NCI-H1436 treated with DMSO at 0.1 percent for 48 hours (cell line): ENCODE data around the gene ALS2.
"Not testable (repeated sequence)": the region's sequence is repeated elsewhere in the genome, so short reads cannot be mapped to it uniquely, and the experiment has no call there.

Experiments
- DNase-seq: peaks from one replicate; lab custom pipeline; 2025; lab: John Stamatoyannopoulos, UW

The ALS2 gene

GRCh38 chr2:201780674-201781493 is at the start of gene ALS2:
Gene ALS2 (minus strand): TSS chr2:201780933. CDS start chr2:201768885, 12,048 bp downstream.
- peak; percentile 92 for DNase-seq

- DNase-seq = no peak
Observed at GRCh38 chr2:201828220-201828619, 47.5 kb upstream of the ALS2 start.

- DNase-seq = no peak
Observed at GRCh38 chr2:201827621-201828020, 46.9 kb upstream of the ALS2 start.

DNA sequence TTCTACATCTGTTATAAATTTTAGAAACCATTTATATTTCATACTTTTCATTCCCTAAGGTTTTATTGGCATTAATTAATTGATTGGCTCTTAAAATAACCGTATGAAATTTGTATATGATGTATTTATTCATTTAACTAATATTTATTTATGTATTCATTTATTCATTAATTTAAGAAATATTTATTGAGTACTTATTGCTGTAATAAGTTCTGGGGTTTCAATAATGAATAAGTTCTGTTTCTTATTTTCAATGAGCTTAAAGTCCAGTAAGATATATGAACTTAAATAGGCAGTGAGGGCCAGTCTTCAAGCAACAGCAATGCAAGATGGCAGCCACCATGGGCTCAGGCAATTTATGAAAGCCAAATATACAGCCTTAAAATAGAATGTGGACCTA is 43.5 kb upstream of the ALS2 start:
- DNase-seq = no peak

DNA sequence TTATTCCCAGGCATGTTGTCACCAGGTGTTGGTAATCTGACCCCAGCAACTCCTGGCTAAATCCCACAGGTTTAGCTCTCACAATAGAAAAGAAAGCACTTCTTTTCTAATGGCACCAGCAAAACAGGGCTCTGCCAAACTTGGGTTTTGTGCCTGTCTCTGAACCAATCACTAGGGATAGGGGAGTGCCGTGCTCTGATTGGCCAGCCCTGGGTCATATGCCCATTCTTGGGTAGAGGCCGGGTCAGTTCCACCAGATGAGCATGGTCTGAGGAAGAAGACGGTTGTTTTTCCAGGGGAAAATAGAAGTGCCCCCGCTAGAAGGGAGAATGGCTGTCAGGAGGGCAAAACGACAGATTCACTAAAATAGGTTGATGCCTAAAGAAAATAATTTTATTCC is 40.3 kb upstream of the ALS2 start:
- DNase-seq = no peak

GRCh38 chr2:201820383-201821007 is 39.8 kb upstream of the ALS2 start:
- DNase-seq = no peak

DNA sequence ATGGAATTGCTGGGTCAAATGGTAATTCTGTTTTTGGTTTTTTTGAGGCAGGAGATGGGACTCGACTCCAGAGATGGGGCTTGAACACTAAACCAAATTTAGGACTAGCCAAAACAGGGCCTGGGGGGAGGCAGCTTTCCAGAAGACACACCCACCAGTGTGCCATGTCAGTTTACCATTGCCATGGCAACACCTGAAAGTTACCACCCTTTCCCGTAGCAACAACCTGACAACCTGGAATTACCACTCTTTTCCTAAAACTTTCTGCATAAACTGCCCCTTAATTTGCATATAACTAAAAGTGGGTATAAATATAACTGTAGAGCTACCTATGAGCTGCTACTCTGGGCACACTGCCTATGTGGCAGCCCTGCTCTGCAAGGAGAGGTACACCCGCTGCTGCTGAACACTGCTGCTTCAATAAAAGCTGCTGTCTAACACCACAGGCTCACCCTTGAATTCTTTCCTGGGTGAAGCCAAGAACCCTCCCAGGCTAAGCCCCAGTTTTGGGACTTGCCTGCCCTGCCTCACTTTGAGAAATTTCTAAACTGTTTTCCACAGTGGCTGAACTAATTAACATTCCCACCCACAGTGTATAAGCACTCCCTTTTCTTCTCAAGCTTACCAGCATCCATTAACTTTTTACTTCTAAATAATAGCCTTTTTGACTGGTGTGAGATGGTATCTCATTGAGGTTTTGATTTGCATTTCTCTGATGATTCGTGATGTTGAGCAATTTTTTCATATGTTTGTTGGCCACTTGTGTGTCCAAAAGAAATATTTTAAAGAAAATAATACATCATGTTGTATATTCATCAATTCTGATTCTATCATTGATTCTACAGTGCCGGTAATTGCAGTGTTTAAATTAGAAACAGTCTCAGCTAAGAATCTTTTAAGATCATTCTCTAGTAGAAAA is 36.2 kb upstream of the ALS2 start:
- DNase-seq = no peak

- no peak for DNase-seq
Observed at GRCh38 chr2:201813996-201814760, 33.4 kb upstream of the ALS2 start.

DNA sequence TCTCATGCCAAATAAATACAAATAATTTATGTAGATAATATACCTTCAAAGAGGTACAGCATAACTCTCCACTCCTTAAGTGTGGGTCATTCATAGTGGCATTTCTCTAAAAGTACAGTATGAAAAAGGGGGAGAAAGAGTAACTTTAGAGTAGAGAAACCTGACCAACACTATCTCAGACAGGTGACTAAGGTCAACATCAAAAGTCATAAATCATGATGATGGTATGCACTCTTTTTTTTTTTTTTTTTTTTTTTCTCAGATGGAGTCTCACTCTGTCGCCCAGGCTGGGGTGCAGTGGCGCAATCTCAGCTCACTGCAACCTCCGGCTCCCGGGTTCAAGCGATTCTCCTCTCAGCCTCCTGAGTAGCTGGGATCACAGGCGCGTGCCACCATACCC is 29.9 kb upstream of the ALS2 start:
- DNase-seq = not testable (repeated sequence)

GRCh38 chr2:201809633-201810032 is 28.9 kb upstream of the ALS2 start:
- no peak for DNase-seq

GRCh38 chr2:201808027-201808426 is 27.3 kb upstream of the ALS2 start:
- DNase-seq = no peak

DNA sequence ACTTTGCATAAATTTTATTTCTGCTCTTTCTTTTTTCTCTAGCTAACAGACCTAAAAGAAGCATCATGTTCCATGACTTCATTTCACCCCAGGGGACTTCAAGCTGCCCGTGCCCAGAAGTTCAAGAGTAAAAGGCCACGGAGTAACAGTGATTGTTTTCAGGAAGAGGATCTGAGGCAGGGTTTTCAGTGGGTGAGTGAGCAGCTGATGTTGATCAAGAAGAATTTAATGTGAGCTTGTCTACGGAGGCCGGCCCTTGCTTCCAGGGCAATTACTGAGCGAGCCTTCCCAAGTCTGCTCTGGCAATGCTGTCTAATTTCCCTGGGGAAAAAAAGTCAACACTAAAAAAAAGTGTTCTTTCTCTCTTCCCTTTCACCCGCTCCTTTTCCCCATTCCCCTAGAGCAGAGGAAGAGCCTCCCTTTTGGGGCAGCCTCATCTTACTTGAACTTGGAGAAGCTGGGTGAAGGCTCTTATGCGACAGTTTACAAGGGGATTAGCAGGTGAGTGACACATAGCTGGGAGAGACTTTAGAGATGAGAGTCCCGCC is 26.8 kb upstream of the ALS2 start:
- DNase-seq = no peak

DNA sequence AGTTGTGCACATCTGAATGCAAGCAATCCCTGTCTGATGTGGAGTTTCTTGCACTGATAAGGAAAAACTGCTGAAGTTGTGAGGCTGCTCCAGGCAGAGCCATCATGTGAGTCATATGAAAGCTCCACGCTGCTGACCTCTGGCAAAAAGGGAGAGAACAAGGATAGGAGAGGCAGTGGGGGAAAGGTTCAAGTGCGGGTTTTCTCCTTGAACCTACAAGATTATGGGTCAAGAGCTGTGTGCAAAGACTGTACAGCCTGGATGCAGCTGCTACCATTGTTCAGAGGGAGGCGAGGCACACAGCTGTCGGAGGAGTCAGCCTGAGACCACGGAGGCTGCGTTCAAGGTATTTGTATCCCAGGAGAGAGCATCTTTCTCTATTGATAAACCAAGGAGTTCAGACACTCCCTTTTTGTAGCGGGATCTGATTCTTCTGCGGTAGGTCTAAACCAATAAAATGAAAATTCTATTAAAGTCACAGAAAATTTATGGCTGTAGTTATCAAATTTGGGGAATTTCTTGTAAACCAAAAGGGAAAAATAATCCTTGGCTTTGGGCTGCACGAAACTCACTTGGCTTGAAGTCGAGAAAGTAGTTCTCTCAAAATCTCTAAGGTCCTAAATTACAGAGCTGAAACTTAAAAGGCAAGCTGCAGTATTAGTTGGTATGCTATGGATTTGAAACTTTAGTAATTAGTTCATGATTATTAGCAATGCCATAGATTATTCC is 25.9 kb upstream of the ALS2 start, which contains the start of gene CDK15:
Gene CDK15, plus strand, starts transcription at position 96 of the 729 bp plus-strand sequence. Its CDS starts 128 bp downstream, at position 224.
- no peak for DNase-seq

GRCh38 chr2:201798914-201799285 is 18.2 kb upstream of the ALS2 start:
- DNase-seq = not testable (repeated sequence)

DNA sequence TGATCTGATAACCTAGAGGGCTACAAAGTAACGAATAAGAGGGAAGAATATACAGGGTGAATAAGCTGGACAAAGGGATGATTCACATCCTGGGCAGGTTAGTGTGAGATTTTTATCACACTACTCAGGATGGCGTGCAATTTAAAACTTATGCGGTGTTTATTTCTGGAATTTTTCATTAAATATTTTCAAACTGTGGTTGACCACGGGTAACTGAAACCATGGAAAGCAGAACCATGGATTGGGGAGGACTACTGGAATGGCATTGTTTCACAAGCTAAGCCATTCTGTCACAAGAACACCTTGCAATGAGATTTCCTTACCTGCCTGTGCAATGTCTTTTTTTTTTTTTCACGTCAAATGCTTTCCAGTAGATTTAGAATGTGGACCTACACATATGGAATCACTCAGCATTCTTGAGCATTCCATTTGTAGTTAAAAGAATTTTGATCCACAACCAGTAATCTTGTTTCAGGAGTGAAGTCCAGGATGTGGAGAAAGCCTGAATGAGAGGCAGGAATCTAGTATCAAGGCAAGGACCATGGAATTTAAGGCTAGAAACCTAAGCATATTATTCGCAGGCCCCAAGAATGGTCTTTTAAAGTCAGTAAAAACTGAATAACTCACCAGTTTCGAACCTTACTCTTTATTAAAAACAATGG is 17.6 kb upstream of the ALS2 start:
- no peak for DNase-seq

GRCh38 chr2:201797175-201797840 is 16.6 kb upstream of the ALS2 start:
- DNase-seq = no peak

DNA sequence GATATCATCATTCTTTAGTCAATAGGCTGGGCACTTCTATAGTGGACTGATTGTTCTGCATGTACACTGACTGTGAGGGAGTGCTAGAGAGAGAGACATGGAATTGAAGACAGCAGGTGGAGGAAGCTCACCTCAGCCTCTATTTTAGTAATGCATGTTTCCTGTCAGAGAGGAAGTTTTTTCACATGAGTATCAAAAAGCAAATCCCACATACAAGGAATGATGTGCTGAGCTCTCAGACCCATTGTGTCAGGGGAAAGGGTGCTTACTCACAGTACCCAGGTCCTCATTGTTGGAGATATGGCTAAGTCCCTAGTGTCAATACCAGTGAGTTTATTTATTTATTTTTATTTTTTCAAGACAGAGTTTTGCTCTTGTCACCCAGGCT is 15.7 kb upstream of the ALS2 start:
- DNase-seq = no peak

GRCh38 chr2:201795607-201796477 is 15.1 kb upstream of the ALS2 start:
- DNase-seq = no peak

- DNase-seq = no peak
Observed at GRCh38 chr2:201794294-201794693, 13.6 kb upstream of the ALS2 start.
